ENCODE data around the gene ACBD5. TPM values are rescaled to one million over a fixed set of nuclear protein-coding genes. Genes with fewer than 3 reads are reported as not detected.
"Not testable (repeated sequence)": the region's sequence is repeated elsewhere in the genome, so short reads cannot be mapped to it uniquely, and the experiment has no call there.

Gene ACBD5
- total RNA-seq, 1 donor from 2014 or later = 15.7 TPM

- Histone ChIP-seq H3K36me3 (ENCODE audit: control insufficient read depth in 3 of 3, insufficient read depth in 3 of 3, low read length in 3 of 3) (peaks cover 3 to 11% (median 8%) of the 10 kb centered on the region in 3 donors), H3K27ac (ENCODE audit: low read depth, low read length) (peak overlapping the region; percentile 98), H3K4me3 (ENCODE audit: low read length in 3 of 3) (peak overlapping the region in 1 of 3 donors; percentile 100), H3K4me1 (ENCODE audit: control insufficient read depth in 3 of 3, insufficient read depth in 3 of 3, low read length in 3 of 3) (peaks cover 14 to 22% (median 17%) of the 10 kb centered on the region in 3 donors)
- not testable (repeated sequence) for H3K9ac ChIP-seq (ENCODE audit: low read depth in 1 of 3, low read length in 3 of 3); H3K9me3 ChIP-seq (ENCODE audit: control insufficient read depth in 3 of 3, low read length in 3 of 3); H3K27me3 ChIP-seq (ENCODE audit: control insufficient read depth in 3 of 3, insufficient read depth in 3 of 3, low read length in 3 of 3)
These were observed 84.0 kb downstream of the ACBD5 start for GRCh38 chr10:27156566-27156965.

- H3K9ac ChIP-seq (ENCODE audit: low read depth in 1 of 3, low read length in 3 of 3) = peak within 1 kb of the TSS; percentile 96 to 99 (median 98)
- no peaks in the 10 kb centered on the region for H3K27me3 ChIP-seq (ENCODE audit: control insufficient read depth in 3 of 3, insufficient read depth in 3 of 3, low read length in 3 of 3)
- H3K36me3 ChIP-seq (ENCODE audit: control insufficient read depth in 3 of 3, insufficient read depth in 3 of 3, low read length in 3 of 3) = peaks cover 3 to 8% (median 7%) of the 10 kb centered on the region in 3 donors
- peak within 1 kb of the TSS; percentile 98 for H3K27ac ChIP-seq (ENCODE audit: low read depth, low read length)
- H3K4me1 ChIP-seq (ENCODE audit: control insufficient read depth in 3 of 3, insufficient read depth in 3 of 3, low read length in 3 of 3) = peaks cover 14 to 22% (median 17%) of the 10 kb centered on the region in 3 donors
- H3K9me3 ChIP-seq (ENCODE audit: control insufficient read depth in 3 of 3, low read length in 3 of 3) = no peaks in the 10 kb centered on the region
- peak within 1 kb of the TSS; percentile 92 to 100 (median 99) for H3K4me3 ChIP-seq (ENCODE audit: low read length in 3 of 3)
These were observed 85.4 kb downstream of the ACBD5 start, which contains the start of gene MASTL for GRCh38 chr10:27155066-27155754. MASTL (plus strand) TSS chr10:27155352; CDS start chr10:27155427, 75 bp downstream.

GRCh38 chr10:27153845-27154193 lies 86.8 kb downstream of the ACBD5 start:
- Histone ChIP-seq H3K4me1 (ENCODE audit: control insufficient read depth in 3 of 3, insufficient read depth in 3 of 3, low read length in 3 of 3) (peaks cover 14 to 22% (median 17%) of the 10 kb centered on the region in 3 donors), H3K36me3 (ENCODE audit: control insufficient read depth in 3 of 3, insufficient read depth in 3 of 3, low read length in 3 of 3) (peaks cover 3 to 7% (median 4%) of the 10 kb centered on the region in 3 donors), H3K27ac (ENCODE audit: low read depth, low read length) (peak overlapping the region; percentile 98), H3K27me3 (ENCODE audit: control insufficient read depth in 3 of 3, insufficient read depth in 3 of 3, low read length in 3 of 3) (no peaks in the 10 kb centered on the region), H3K9ac (ENCODE audit: low read depth in 1 of 3, low read length in 3 of 3) (peak overlapping the region; percentile 96 to 99 (median 98)), H3K9me3 (ENCODE audit: control insufficient read depth in 3 of 3, low read length in 3 of 3) (no peaks in the 10 kb centered on the region), H3K4me3 (ENCODE audit: low read length in 3 of 3) (peak overlapping the region; percentile 92 to 100 (median 99))

- H3K36me3 ChIP-seq (ENCODE audit: control insufficient read depth in 3 of 3, insufficient read depth in 3 of 3, low read length in 3 of 3) = peaks cover 4 to 7% (median 4%) of the 10 kb centered on the region in 3 donors
- H3K9me3 ChIP-seq (ENCODE audit: control insufficient read depth in 3 of 3, low read length in 3 of 3) = no peaks in the 10 kb centered on the region
- H3K4me1 ChIP-seq (ENCODE audit: control insufficient read depth in 3 of 3, insufficient read depth in 3 of 3, low read length in 3 of 3) = peaks cover 14 to 22% (median 17%) of the 10 kb centered on the region in 3 donors
- H3K9ac ChIP-seq (ENCODE audit: low read depth in 1 of 3, low read length in 3 of 3) = peak overlapping the region; percentile 96 to 99 (median 98)
- no peaks in the 10 kb centered on the region for H3K27me3 ChIP-seq (ENCODE audit: control insufficient read depth in 3 of 3, insufficient read depth in 3 of 3, low read length in 3 of 3)
- H3K27ac ChIP-seq (ENCODE audit: low read depth, low read length) = peak overlapping the region; percentile 98
- H3K4me3 ChIP-seq (ENCODE audit: low read length in 3 of 3) = peak overlapping the region; percentile 92 to 100 (median 99)
These were observed 87.3 kb downstream of the ACBD5 start for GRCh38 chr10:27153329-27153728.

GRCh38 chr10:27152687-27153086 lies 87.9 kb downstream of the ACBD5 start:
- H3K36me3 ChIP-seq (ENCODE audit: control insufficient read depth in 3 of 3, insufficient read depth in 3 of 3, low read length in 3 of 3) = peaks cover 6 to 10% (median 9%) of the 10 kb centered on the region in 3 donors
- no peaks in the 10 kb centered on the region for H3K27me3 ChIP-seq (ENCODE audit: control insufficient read depth in 3 of 3, insufficient read depth in 3 of 3, low read length in 3 of 3)
- peaks cover 14 to 22% (median 17%) of the 10 kb centered on the region in 3 donors for H3K4me1 ChIP-seq (ENCODE audit: control insufficient read depth in 3 of 3, insufficient read depth in 3 of 3, low read length in 3 of 3)
- peak overlapping the region; percentile 22 to 100 (median 92) for H3K4me3 ChIP-seq (ENCODE audit: low read length in 3 of 3)
- H3K9me3 ChIP-seq (ENCODE audit: control insufficient read depth in 3 of 3, low read length in 3 of 3) = no peaks in the 10 kb centered on the region
- no peak overlapping the region for H3K27ac ChIP-seq (ENCODE audit: low read depth, low read length)
- peak overlapping the region in 2 of 3 donors; percentile 96 to 98 for H3K9ac ChIP-seq (ENCODE audit: low read depth in 1 of 3, low read length in 3 of 3)

- H3K27ac ChIP-seq (ENCODE audit: low read depth, low read length) = no peak overlapping the region
- peaks cover 16 to 25% (median 22%) of the 10 kb centered on the region in 3 donors for H3K36me3 ChIP-seq (ENCODE audit: control insufficient read depth in 3 of 3, insufficient read depth in 3 of 3, low read length in 3 of 3)
- H3K27me3 ChIP-seq (ENCODE audit: control insufficient read depth in 3 of 3, insufficient read depth in 3 of 3, low read length in 3 of 3) = no peaks in the 10 kb centered on the region
- no peaks in the 10 kb centered on the region for H3K9me3 ChIP-seq (ENCODE audit: control insufficient read depth in 3 of 3, low read length in 3 of 3)
- no peak overlapping the region for H3K4me3 ChIP-seq (ENCODE audit: low read length in 3 of 3)
- peaks cover 10 to 12% (median 11%) of the 10 kb centered on the region in 3 donors for H3K4me1 ChIP-seq (ENCODE audit: control insufficient read depth in 3 of 3, insufficient read depth in 3 of 3, low read length in 3 of 3)
- H3K9ac ChIP-seq (ENCODE audit: low read depth in 1 of 3, low read length in 3 of 3) = no peak overlapping the region
These were observed 90.3 kb downstream of the ACBD5 start for GRCh38 chr10:27150261-27150660.

GRCh38 chr10:27147701-27148100 lies 92.9 kb downstream of the ACBD5 start:
- Histone ChIP-seq H3K4me3 (ENCODE audit: low read length in 3 of 3) (no peak overlapping the region), H3K27ac (ENCODE audit: low read depth, low read length) (no peak overlapping the region), H3K4me1 (ENCODE audit: control insufficient read depth in 3 of 3, insufficient read depth in 3 of 3, low read length in 3 of 3) (peaks cover 5 to 6% (median 6%) of the 10 kb centered on the region in 3 donors), H3K9ac (ENCODE audit: low read depth in 1 of 3, low read length in 3 of 3) (no peak overlapping the region), H3K27me3 (ENCODE audit: control insufficient read depth in 3 of 3, insufficient read depth in 3 of 3, low read length in 3 of 3) (no peaks in the 10 kb centered on the region), H3K36me3 (ENCODE audit: control insufficient read depth in 3 of 3, insufficient read depth in 3 of 3, low read length in 3 of 3) (peaks cover 16 to 37% (median 30%) of the 10 kb centered on the region in 3 donors), H3K9me3 (ENCODE audit: control insufficient read depth in 3 of 3, low read length in 3 of 3) (no peaks in the 10 kb centered on the region)

GRCh38 chr10:27145937-27146336 lies 94.7 kb downstream of the ACBD5 start:
- Histone ChIP-seq H3K36me3 (ENCODE audit: control insufficient read depth in 3 of 3, insufficient read depth in 3 of 3, low read length in 3 of 3) (peaks cover 16 to 44% (median 37%) of the 10 kb centered on the region in 3 donors), H3K9me3 (ENCODE audit: control insufficient read depth in 3 of 3, low read length in 3 of 3) (no peaks in the 10 kb centered on the region), H3K9ac (ENCODE audit: low read depth in 1 of 3, low read length in 3 of 3) (no peak overlapping the region)

More at GRCh38 chr10:27145937-27146336, 94.7 kb downstream of the ACBD5 start:
- Histone ChIP-seq H3K4me1 (ENCODE audit: control insufficient read depth in 3 of 3, insufficient read depth in 3 of 3, low read length in 3 of 3) (no peaks in the 10 kb centered on the region), H3K27ac (ENCODE audit: low read depth, low read length) (no peak overlapping the region), H3K27me3 (ENCODE audit: control insufficient read depth in 3 of 3, insufficient read depth in 3 of 3, low read length in 3 of 3) (no peaks in the 10 kb centered on the region), H3K4me3 (ENCODE audit: low read length in 3 of 3) (no peak overlapping the region)

Measured in skeletal muscle tissue (tissue), 4 donors.